ENCODE results near the gene GFER. TPM values are rescaled to one million over a fixed set of nuclear protein-coding genes. Genes with fewer than 3 reads are reported as not detected.

The GFER gene
- total RNA-seq, 2 experiments from 2014 or later, result 34.4 to 37.5 TPM

DNA sequence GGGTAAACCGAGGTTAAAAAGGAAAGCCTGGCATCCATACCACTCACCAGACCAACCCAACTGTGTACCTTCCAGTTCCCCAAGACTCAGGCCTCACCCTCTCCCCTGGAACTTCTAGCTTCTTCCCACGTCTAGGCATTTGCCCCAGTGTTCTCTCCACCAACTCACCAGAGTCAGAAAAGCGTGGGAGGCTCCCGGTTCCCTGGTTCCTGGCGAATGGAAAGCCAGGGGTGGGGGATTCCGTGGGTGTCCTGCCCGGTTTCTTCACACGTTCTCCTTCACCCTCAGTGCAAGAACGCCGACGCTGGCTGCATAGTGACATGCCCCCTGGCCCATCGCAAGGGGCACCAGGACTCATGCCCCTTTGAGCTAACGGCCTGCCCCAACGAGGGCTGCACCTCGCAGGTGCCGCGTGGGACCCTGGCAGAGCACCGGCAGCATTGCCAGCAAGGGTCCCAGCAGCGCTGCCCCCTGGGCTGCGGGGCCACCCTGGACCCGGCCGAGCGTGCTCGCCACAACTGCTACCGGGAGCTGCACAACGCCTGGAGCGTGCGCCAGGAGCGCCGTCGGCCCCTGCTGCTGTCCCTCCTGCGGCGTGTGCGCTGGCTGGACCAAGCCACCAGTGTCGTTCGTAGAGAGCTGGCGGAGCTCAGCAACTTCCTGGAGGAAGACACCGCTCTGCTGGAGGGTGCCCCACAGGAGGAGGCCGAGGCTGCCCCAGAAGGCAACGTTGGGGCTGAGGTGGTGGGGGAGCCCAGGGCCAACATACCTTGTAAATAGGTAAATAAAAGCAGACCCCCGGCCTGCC is 15.6 kb upstream of the GFER start:
- Mint-ChIP-seq H3K4me3 (no peak overlapping the region), H3K27me3 (no peaks in the 10 kb centered on the region), H3K27ac (no peak overlapping the region), H3K9me3 (no peaks in the 10 kb centered on the region), H3K36me3 (peaks cover 29% of the 10 kb centered on the region), H3K4me1 (ENCODE audit: low read depth) (peaks cover 29% of the 10 kb centered on the region)
- ChIA-PET CTCF (interaction anchor here (0.8 kb wide), 1 partner anchor 172 kb away, joined by 3 read pairs; no protein-coding TSS in a partner anchor), POLR2A (no interaction called here)
- intact Hi-C loops (cut with micrococcal nuclease), result no loop called here
- no peak for DNase-seq

DNA sequence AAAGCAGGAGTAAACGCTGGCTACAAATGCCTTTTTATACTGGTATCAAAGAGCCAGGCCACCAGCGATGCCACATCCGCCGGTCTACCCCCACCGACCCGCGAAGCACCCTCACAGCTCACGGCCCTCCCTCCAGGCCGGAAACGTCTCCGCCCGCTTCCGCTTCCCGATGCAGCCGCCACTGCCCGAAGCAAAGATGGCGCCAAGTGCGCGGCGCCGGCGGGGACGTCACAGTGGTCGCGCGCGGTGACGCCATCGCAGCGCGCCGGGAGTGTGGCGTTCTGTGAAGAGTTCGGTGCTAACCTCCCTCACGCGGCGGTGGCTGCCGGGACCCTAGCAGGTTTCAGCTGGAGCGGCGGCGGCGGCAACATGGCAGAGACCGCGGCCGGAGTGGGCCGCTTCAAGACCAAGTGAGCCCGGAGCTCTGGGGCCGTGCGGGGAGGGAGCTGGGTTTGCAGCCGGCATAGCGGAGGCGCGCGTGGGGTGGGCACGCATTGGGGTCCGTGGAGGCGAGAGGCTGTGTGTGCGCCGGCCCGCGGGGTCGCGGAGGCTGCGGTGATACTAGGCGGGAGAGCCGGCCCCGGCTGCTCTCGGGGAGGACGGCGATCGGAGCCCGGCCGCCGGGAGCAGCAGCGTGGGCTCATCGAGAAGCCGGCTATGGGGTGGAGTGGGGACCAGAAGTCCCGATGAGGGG is 12.1 kb upstream of the GFER start, which contains the start of gene TBL3:
TBL3 (plus strand) TSS at position 258 of the 694 bp plus-strand sequence; CDS start at position 370, 112 bp downstream.
- Mint-ChIP-seq H3K4me1 (ENCODE audit: low read depth) (peaks cover 20% of the 10 kb centered on the region), H3K4me3 (peak within 1 kb of the TSS; percentile 100), H3K27ac (peak within 1 kb of the TSS; percentile 100), H3K9me3 (no peaks in the 10 kb centered on the region), H3K36me3 (peaks cover 30% of the 10 kb centered on the region), H3K27me3 (no peaks in the 10 kb centered on the region)
- ChIA-PET CTCF (interaction anchor here (0.6 to 1.4 kb wide), 3 partner anchors 32 to 607 kb away, joined by 3 read pairs; no protein-coding TSS in a partner anchor), POLR2A (interaction anchor here (0.9 to 2.5 kb wide), 10 partner anchors 9 to 189 kb away, joined by 3 to 15 read pairs (median 8); partner anchors contain the start of genes MSRB1, NDUFB10, NOXO1 and NTHL1)
- DNase-seq, result peak; percentile 98
- intact Hi-C loops (cut with micrococcal nuclease), result no loop called here

DNA sequence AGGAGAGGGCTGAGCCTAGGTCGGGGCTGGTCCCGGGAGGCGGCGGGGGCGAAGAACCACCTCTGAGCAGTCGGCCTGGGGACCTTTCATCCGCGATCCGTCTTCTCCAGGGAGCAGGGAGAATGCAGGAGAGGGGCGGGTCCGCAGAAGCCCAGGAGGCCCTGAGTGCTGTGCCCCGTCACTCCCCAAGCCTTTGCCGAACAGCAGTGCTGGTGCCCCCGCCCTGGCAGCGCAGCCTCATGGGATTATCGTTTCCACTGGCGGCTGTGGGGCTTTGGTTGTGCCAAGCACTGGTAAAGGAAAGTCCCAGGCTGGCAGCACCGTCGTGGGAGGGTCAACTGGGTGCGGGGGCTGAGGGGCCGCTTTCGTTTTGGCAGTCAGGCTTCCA is 11.5 kb upstream of the GFER start:
- Mint-ChIP-seq H3K36me3 (peaks cover 31% of the 10 kb centered on the region), H3K4me1 (ENCODE audit: low read depth) (peaks cover 20% of the 10 kb centered on the region), H3K9me3 (no peaks in the 10 kb centered on the region), H3K27ac (no peak overlapping the region), H3K4me3 (peak overlapping the region; percentile 100), H3K27me3 (no peaks in the 10 kb centered on the region)
- DNase-seq, result peak; percentile 35
- POLR2A ChIA-PET, result interaction anchor here (0.9 to 2.5 kb wide), 8 partner anchors 9 to 190 kb away, joined by 3 to 15 read pairs (median 9); partner anchors contain the start of genes NDUFB10, NOXO1, NUBP2 and SPSB3
- intact Hi-C loops (cut with micrococcal nuclease), result no loop called here
- CTCF ChIA-PET, result no interaction called here

DNA sequence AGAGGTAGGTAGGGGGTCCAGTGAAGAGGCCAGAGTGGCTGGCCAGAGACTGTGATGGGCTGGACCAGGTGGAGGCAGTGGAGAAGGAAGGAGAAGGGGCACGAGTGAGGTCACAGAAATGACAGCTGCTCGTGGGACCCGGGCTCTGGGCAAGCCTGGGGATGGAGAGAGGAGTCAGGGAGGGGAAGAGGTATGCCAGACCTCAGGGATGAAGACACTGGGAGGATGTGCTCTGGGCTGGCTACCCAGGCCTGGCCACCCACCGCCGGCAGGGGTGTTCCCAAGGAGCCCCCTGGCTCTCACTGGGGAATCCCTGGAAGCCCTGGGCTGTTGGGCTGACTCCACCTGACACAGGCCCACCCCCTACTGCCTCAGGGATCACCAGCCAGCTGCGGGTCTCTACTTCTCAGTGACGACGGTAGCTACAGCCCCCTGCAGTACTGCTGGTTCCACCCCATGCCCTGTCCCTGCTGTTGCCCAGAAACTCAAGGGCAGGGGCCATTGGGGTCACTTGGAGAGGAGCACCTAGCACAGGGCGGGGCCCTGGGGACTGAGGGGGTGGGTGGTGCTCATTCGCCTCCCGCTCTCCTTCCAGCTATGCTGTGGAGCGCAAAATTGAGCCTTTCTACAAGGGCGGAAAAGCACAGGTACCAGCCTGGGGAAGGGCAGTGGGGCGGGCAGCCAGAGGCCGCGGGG is 10.4 kb upstream of the GFER start:
- ChIA-PET POLR2A (interaction anchor here (1.0 kb wide), 1 partner anchor 8 kb away, joined by 4 read pairs; the partner anchor contains the start of gene RPS2), CTCF (no interaction called here)
- Mint-ChIP-seq H3K4me1 (ENCODE audit: low read depth) (peaks cover 20% of the 10 kb centered on the region), H3K9me3 (no peaks in the 10 kb centered on the region), H3K4me3 (peak overlapping the region; percentile 20), H3K36me3 (peaks cover 35% of the 10 kb centered on the region), H3K27me3 (no peaks in the 10 kb centered on the region), H3K27ac (no peak overlapping the region)
- intact Hi-C loops (cut with micrococcal nuclease), result no loop called here
- DNase-seq, result no peak

DNA sequence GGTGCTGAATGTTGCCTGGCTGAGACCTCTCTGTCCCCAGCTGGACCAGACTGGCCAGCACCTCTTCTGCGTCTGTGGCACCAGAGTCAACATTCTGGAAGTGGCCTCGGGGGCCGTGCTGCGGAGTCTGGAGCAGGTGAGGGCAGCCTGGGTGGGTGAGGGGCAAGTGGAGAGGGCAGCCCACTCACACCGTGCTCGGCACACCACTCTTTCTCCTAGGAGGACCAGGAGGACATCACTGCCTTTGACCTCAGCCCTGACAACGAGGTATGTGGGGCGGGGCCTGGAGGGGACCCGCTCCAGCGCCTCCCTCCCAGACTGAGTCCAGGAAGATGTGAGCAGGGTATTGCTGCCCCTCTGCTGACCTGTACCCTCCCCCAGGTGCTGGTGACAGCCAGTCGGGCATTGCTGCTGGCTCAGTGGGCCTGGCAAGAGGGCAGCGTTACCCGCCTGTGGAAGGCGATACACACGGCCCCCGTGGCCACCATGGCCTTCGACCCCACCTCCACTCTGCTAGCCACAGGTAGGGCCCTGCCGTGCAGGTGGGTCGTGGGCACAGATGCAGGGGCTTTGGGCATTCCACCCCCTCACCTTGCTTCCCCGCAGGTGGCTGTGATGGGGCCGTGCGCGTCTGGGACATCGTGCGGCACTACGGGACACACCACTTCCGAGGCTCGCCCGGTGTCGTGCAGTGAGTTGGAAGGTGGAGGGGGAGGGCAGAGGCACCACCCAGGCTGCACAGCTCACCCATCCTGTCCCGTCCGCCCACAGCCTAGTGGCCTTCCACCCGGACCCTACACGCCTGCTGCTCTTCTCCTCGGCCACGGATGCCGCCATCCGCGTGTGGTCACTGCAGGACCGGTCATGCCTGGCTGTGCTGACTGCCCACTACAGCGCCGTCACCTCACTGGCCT is 9.6 kb upstream of the GFER start:
- POLR2A ChIA-PET, result interaction anchor here (0.8 to 1.0 kb wide), 2 partner anchors 9 to 10 kb away, joined by 3 to 4 read pairs; partner anchors contain the start of gene RPS2
- no peak overlapping the region for H3K4me3 Mint-ChIP-seq
- H3K27me3 Mint-ChIP-seq, result no peaks in the 10 kb centered on the region
- intact Hi-C loops (cut with micrococcal nuclease), result no loop called here
- H3K9me3 Mint-ChIP-seq, result no peaks in the 10 kb centered on the region
- H3K36me3 Mint-ChIP-seq, result peaks cover 38% of the 10 kb centered on the region
- H3K27ac Mint-ChIP-seq, result no peak overlapping the region
- CTCF ChIA-PET, result no interaction called here
- peaks cover 20% of the 10 kb centered on the region for H3K4me1 Mint-ChIP-seq (ENCODE audit: low read depth)
- no peak for DNase-seq

DNA sequence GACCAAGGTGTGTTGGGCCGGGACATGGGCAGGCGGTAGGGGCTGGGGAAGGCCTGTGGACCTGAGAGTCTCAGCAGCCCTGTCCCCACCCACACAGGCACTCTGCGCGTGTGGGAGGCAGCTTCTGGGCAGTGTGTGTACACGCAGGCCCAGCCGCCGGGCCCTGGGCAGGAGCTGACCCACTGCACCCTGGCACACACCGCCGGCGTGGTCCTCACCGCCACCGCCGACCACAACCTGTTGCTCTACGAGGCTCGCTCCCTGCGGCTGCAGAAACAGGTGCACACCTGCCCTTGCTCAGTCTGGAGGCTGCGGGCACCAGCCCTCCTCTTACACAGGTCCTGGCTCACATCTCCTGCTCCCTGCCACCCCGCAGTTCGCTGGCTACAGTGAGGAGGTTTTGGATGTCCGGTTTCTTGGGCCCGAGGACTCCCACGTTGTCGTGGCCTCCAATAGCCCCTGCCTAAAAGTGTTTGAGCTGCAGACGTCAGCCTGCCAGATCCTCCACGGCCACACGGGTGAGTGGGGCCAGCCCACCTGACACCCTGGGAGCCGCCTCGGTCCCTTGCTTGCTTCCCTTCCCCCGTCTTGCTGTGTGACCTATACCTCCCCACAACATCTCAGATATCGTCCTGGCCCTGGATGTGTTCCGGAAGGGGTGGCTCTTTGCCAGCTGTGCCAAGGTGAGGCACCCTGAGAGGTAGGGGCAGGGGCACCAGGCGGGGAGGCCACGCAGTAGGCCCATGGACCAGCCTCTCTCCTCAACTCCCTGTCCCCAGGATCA is 8.4 kb upstream of the GFER start:
- intact Hi-C loops (cut with micrococcal nuclease), result no loop called here
- H3K4me1 Mint-ChIP-seq (ENCODE audit: low read depth), result peaks cover 20% of the 10 kb centered on the region
- H3K36me3 Mint-ChIP-seq, result peaks cover 39% of the 10 kb centered on the region
- no peak overlapping the region for H3K27ac Mint-ChIP-seq
- no peak for DNase-seq
- POLR2A ChIA-PET, result interaction anchor here (0.8 to 1.8 kb wide), 2 partner anchors 11 kb away, joined by 3 to 9 read pairs; partner anchors contain the start of gene RPS2
- no peaks in the 10 kb centered on the region for H3K9me3 Mint-ChIP-seq
- H3K4me3 Mint-ChIP-seq, result no peak overlapping the region
- peaks cover 3% of the 10 kb centered on the region for H3K27me3 Mint-ChIP-seq
- CTCF ChIA-PET, result no interaction called here

DNA sequence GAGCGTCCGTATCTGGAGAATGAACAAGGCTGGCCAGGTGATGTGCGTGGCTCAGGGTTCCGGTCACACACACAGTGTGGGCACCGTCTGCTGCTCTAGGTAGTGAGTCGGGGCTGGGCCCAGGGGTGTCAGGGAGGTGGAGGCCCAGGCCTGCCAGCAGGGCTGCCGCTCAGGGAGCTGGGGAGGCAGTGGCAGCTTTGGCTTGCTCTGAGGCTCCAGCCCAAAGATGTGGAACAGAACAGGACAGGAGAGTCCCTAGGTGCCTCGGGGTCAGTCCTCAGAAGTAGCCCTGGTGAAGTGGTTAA is 7.8 kb upstream of the GFER start:
- Mint-ChIP-seq H3K36me3 (peaks cover 39% of the 10 kb centered on the region), H3K9me3 (no peaks in the 10 kb centered on the region), H3K27me3 (peaks cover 9% of the 10 kb centered on the region), H3K4me3 (no peak overlapping the region), H3K27ac (no peak overlapping the region), H3K4me1 (ENCODE audit: low read depth) (peaks cover 15% of the 10 kb centered on the region)
- DNase-seq, result no peak
- POLR2A ChIA-PET, result interaction anchor here (1.8 kb wide), 1 partner anchor 12 kb away, joined by 9 read pairs; the partner anchor contains the start of gene RPS2
- CTCF ChIA-PET, result no interaction called here
- intact Hi-C loops (cut with micrococcal nuclease), result no loop called here

DNA sequence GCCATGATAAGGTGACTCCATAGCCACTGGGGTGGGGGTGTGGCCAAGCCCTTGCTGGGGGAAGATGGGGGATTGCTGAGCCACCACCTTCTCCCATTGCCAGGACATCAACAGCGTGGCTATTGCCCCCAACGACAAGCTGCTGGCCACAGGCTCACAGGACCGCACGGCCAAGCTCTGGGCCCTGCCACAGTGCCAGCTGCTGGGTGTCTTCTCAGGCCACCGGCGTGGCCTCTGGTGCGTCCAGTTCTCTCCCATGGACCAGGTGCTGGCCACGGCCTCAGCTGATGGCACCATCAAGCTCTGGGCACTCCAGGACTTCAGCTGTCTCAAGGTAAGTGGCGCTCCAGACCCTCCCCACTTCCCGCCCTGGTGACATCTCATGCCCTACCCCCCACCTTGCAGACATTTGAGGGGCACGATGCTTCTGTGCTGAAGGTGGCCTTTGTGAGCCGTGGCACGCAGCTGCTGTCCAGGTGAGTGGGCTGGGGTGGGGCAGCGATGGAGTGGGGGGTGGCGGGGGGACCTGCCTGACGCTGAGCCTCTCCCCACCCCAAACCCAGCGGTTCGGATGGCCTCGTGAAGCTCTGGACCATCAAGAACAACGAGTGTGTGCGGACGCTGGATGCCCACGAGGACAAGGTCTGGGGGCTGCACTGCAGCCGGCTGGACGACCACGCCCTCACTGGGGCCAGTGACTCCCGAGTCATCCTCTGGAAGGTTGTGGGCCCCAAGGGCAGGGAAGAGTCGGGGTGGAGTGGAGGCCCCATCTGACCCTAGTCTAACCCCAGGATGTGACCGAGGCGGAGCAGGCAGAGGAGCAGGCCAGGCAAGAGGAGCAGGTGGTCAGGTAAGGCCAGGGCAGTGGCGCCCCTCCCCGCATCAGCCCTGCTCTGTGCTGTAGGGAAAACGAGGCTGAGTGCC is 6.8 kb upstream of the GFER start:
- peaks cover 15% of the 10 kb centered on the region for H3K27me3 Mint-ChIP-seq
- H3K4me3 Mint-ChIP-seq, result no peak overlapping the region
- ChIA-PET CTCF (interaction anchor here (1.2 kb wide), 1 partner anchor 11 kb away, joined by 3 read pairs; no protein-coding TSS in a partner anchor), POLR2A (interaction anchor here (1.8 kb wide), 1 partner anchor 13 kb away, joined by 9 read pairs; the partner anchor contains the start of gene RPS2)
- H3K4me1 Mint-ChIP-seq (ENCODE audit: low read depth), result peaks cover 7% of the 10 kb centered on the region
- no peak overlapping the region for H3K27ac Mint-ChIP-seq
- no peaks in the 10 kb centered on the region for H3K9me3 Mint-ChIP-seq
- H3K36me3 Mint-ChIP-seq, result peaks cover 32% of the 10 kb centered on the region
- no peak for DNase-seq
- intact Hi-C loops (cut with micrococcal nuclease), result no loop called here

DNA sequence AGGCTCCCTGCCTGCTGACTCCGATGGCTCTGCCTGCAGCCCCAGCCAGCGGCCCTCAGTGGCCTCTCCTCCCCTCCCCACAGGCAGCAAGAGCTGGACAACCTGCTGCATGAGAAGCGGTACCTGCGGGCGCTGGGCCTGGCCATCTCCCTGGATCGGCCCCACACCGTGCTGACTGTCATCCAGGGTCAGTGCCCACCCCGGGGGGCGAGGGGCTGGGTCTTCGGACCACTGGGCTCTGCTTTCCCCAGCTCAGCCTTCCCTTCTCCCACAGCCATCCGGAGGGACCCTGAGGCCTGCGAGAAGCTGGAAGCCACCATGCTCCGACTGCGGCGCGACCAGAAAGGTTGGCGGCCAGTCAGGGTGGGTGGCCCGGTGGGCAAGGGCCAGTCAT is 6.1 kb upstream of the GFER start:
- ChIA-PET CTCF (interaction anchor here (1.2 kb wide), 1 partner anchor 10 kb away, joined by 3 read pairs; no protein-coding TSS in a partner anchor), POLR2A (no interaction called here)
- peaks cover 30% of the 10 kb centered on the region for H3K36me3 Mint-ChIP-seq
- no peak for DNase-seq
- H3K4me1 Mint-ChIP-seq (ENCODE audit: low read depth), result peaks cover 5% of the 10 kb centered on the region
- H3K4me3 Mint-ChIP-seq, result no peak overlapping the region
- intact Hi-C loops (cut with micrococcal nuclease), result no loop called here
- H3K27ac Mint-ChIP-seq, result no peak overlapping the region
- H3K9me3 Mint-ChIP-seq, result no peaks in the 10 kb centered on the region
- H3K27me3 Mint-ChIP-seq, result peaks cover 21% of the 10 kb centered on the region

All from activated CD4-positive, alpha-beta memory T cell treated with anti-CD3 and anti-CD28 coated beads for 36 hours (primary cell).